COLO668 (cell line): ENCODE results near the gene MUC22.
"Not testable (repeated sequence)": the region's sequence is repeated elsewhere in the genome, so short reads cannot be mapped to it uniquely, and the experiment has no call there.

Experiments used
- DNase-seq: peaks from one replicate; lab custom pipeline; 2025; ENCODE audit not compliant: unreplicated experiment; lab: John Stamatoyannopoulos, UW

The MUC22 gene

GRCh38 chr6:30997301-30997700 lies 13.0 kb upstream of the MUC22 start:
- no peak for DNase-seq

DNA sequence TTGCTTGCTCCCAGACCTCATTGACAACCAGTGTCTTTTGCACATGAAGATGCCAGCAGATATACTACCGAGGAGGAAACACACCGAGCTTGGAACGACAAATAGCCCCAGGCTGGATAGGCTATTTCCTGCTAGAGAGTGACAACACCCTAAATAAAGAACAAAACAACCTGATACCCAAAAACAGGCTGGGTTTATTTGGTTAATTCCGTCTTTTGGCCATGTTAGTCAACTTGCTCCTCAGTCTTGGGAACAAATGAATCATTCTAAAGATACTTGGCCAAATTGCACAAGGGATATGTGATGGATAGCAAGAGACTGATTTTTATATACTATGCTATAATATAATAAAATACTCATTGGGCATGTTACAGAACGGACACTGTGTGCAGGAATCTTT lies 11.5 kb upstream of the MUC22 start:
- no peak for DNase-seq

- DNase-seq = not testable (repeated sequence)
Measured at GRCh38 chr6:31000067-31000860, 10.0 kb upstream of the MUC22 start.

- no peak for DNase-seq
Measured at GRCh38 chr6:31001281-31001888, 8.9 kb upstream of the MUC22 start.

DNA sequence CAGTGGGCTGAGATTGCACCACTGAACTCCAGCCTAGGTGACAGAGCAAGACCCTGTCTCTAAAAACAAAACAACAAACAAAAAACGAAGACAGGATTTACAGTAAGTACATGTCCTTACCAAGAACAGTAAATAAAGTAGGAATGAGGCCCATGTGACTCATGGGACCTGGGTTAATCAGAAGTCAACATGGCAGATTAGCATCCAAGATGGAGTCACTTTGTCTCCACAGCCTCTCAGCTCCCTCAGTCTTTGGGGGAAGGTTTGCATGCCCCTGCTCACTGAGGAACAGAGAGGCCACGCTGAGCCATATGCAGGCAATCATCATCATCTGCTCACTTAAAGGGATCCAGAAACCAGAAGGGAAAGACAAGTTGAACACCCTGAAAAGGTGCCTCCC lies 7.8 kb upstream of the MUC22 start:
- DNase-seq = no peak

DNA sequence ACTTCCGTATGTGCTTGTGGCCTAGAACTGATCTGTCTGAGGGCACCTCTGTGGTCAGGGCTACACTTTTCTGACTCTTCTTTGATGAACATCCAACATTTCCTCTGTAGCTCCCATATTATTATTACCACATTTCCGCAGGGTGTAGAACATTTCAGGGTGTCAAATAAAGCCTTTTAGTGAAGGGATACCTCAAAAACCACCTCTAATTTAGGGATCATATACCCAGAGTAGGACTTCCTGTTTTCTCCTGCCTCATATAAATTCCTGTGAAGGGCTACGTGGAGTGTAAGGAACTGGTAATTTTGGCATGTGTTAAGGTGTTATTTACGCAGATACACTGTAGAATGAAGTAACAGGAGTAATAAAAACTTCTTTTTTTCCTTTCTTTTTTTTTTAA lies 5.5 kb upstream of the MUC22 start:
- DNase-seq = no peak

GRCh38 chr6:31005249-31006020 lies 4.8 kb upstream of the MUC22 start:
- no peak for DNase-seq

DNA sequence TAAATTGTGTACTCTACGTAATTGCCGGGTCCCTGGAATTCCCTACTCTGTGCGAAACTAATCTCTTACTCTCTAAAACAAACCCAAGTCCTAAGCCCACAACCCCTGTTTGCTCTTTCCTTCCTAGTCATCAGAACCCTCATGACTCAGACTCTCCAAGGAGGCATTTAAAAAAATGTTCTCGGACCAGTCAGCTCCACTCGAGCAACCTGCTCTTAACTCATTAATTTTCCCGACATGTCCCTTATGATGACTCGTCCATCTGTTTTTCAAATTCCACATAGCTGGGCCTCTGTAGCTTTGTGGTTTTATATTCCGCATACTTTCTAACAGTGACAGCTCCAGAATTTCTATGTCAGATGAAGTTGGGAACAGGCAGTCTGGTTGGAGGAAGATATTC lies 2.6 kb upstream of the MUC22 start:
- DNase-seq = no peak

GRCh38 chr6:31008165-31008564 lies 2.1 kb upstream of the MUC22 start:
- no peak for DNase-seq

DNA sequence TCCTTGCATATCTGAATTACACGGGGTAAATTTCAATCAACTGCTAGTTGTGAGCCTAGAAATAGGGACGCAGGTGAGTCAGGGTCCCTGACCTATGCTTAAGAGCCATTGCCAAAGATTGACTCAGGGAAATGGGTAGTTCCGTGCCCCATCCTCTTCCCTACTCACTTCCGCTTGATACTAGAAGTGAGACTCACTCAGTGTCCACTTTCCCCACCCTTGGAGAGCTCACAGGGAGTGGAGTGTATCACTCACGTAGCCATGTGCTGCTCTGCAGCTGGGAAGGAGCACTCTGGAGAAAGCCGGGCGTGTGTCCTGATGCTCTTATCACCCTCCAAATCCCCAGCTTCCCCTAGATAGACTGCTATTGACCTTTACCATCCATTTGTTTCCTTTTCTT lies 543 bp upstream of the MUC22 start:
- DNase-seq = no peak

GRCh38 chr6:31011153-31011552 lies 879 bp downstream of the MUC22 start:
- no peak for DNase-seq

DNA sequence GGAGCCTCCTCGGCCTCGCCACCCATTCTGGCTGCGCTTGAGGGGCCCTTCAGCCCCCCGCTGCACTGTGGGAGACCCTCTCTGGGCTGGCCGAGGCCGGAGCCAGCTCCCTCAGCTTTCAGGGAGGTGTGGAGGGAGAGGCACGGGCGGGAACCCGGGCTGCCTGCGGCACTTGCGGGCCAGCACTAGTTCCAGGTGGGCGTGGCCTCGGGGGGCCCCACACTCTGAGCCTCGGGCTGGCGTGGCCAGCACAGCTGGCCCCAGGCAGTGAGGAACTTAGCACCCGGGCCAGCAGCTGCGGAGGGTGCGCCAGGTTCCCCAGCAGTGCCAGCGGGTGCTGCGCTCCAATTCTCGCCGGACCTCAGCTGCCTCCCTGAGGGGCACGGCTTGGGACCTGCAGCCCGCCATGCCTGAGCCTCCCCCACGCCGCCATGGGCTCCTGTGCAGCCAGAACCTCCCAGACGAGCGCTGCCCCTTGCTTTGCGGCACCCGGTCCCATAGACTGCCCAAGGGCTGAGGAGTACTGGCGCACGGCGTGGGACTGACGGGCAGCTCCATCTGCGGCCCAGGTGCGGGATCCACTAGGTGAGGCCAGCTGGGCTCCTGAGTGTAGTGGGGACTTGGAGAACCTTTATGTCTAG lies 6.5 kb downstream of the MUC22 start:
- no peak for DNase-seq

DNA sequence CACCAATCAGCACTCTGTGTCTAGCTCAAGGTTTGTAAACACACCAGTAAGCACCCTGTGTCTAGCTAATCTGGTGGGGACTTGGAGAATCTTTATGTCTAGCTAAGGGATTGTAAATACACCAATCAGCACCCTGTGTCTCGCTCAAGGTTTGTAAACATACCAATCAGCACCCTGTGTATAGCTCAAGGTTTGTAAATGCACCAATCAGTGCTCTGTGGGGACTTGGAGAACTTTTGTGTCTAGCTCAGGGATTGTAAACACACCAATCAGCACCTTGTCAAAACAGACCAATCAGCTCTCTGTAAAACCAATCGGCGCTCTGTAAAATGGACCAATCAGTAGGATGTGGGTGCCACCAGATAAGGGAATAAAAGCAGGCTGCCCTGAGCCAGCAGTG lies 7.2 kb downstream of the MUC22 start:
- DNase-seq = not testable (repeated sequence)

DNA sequence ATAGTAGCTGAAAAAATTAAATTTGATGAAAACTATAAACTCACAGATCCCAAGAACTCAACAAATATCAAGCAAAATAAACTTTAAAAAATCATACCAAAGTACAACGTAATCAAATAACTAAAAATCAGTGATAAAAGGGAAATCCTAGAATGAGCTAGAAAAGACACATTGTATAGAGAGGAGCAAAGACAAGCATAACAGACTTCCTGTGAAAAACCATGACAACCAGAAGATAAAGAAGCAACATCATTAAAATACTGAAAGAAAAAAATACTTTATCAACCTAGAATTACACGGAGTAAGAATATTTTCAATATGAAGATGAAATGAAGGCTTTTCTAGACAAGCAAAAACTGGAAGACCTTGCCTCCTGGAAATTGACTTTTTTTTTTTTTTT lies 9.8 kb downstream of the MUC22 start:
- no peak for DNase-seq

GRCh38 chr6:31020631-31021255 lies 10.5 kb downstream of the MUC22 start:
- not testable (repeated sequence) for DNase-seq

- DNase-seq = not testable (repeated sequence)
Measured at GRCh38 chr6:31021705-31022531, 11.6 kb downstream of the MUC22 start.

GRCh38 chr6:31025595-31025994 lies 15.3 kb downstream of the MUC22 start:
- no peak for DNase-seq

DNA sequence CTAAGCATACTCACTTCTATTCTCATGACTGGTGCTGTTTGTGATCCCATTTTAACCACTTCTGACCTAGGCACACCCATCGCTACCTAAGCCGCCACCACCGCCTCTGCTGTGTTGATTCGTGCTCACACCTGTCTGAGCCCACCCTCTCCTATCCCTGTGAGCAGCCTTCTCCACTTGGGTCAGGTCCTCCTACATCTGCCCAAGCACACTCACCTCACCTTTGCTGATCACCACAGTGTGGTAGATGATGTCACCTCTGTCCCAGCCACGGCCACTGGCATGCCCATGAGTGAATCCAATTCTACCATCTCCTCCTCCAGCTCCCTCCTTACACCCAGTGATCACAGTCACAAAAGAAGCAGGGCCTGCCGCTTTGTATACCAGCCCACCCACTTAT lies 20.8 kb downstream of the MUC22 start:
- no peak for DNase-seq

- DNase-seq = no peak
Measured at GRCh38 chr6:31033075-31033474, 22.8 kb downstream of the MUC22 start.

GRCh38 chr6:31035862-31036497 lies 25.7 kb downstream of the MUC22 start:
- no peak for DNase-seq
